Ovary (tissue), 9 donors: ENCODE results near the gene RNFT2. TPM values are rescaled to one million over a fixed set of nuclear protein-coding genes. Genes with fewer than 3 reads are reported as not detected.

Experiments
- DNase-seq, 5 donors: peaks; one replicate each; pipeline ENCODE4 v3.0.0-alpha.2; 2019 to 2020
- H3K27ac ChIP-seq, 2 donors: fragments of 200-600 bp; one replicate each; pipeline versions ENCODE4 v1.5.1 to v1.8.0; 2019 to 2022
- H3K27me3 ChIP-seq: fragments of 200-600 bp; one replicate; pipeline ENCODE4 v1.8.0; 2022
- H3K36me3 ChIP-seq: fragments of 200-600 bp; sonication (generic); one replicate; pipeline ENCODE4 v1.5.1; 2019
- H3K4me1 ChIP-seq: one replicate; pipeline ENCODE4 v1.8.1; 2013; ENCODE audit warnings: mild to moderate bottlenecking, moderate library complexity; ENCODE audit not compliant: insufficient read depth
- H3K4me3 ChIP-seq: fragments of 200-600 bp; sonication (generic); one replicate; pipeline ENCODE4 v1.5.1; 2017
- H3K9me3 ChIP-seq, 2 donors: fragments of 200-600 bp in 1 of 2; sonication (generic) in 1 of 2; one replicate each; pipeline versions ENCODE4 v1.5.1 to v1.8.1; 2013 to 2019; ENCODE audit warnings: mild to moderate bottlenecking in 1 of 2, moderate library complexity in 1 of 2
- EP300 ChIP-seq: sonication (generic); formaldehyde crosslinking; IDR thresholded peaks from one replicate; pipeline ENCODE4 v1.6.1; 2017; ENCODE audit warnings: antibody characterized with exemption
- POLR2A ChIP-seq: fragments of 450-650 bp; IDR thresholded peaks from one replicate; pipeline ENCODE4 v1.6.1; 2017; ENCODE audit warnings: antibody characterized with exemption, mild to moderate bottlenecking, moderate library complexity
- WGBS, 3 donors: extraction: QIAGEN DNeasy Blood & Tissue Kit in 1 of 3; methylation state at CpG; one replicate each; pipeline versions ENCODE4 v1.1.5 to v1.1.7; 2013 to 2017; 5-methylcytosine and 5-hydroxymethylcytosine counted together
- intact Hi-C, 4 donors: fragments of 100-400 bp; cut with DNase I; formaldehyde crosslinking; loops; one replicate each; pipeline versions ENCODE4 v1.11.0 to v1.15.1; 2022 to 2023
- polyA plus RNA-seq, 2 donors: library from polyadenylated mRNA; stranded (reverse); fragments of 200-250 nt in 1 of 2; fragments of 350-450 nt in 1 of 2; fragmentation: Illumina TruSeq in 1 of 2; extraction: RNeasy Lipid Tissue Mini Kit (QIAGEN cat#74804) in 1 of 2; gene quantifications; one replicate each; pipeline ENCODE4 v1.2.3, GENCODE V29; 2013 to 2014
- total RNA-seq, 7 donors: library from RNA; depleted of rRNA in 2 of 7; stranded (reverse); fragments of >200 nt in 2 of 7; fragmentation: NEBNext Ultra II Directional in 3 of 7; extraction: Animal tissue kit (Norgen Biotek cat#: 25700) in 3 of 7; gene quantifications; one replicate each; pipeline versions ENCODE4 v1.1.0 to v1.2.4, GENCODE V29; 2016 to 2023
- TF ChIP-seq, protein P1 (sequence below), 3 donors: fragments of 450-650 bp in 2 of 3; fragments of 200-600 bp in 1 of 3; IDR thresholded peaks; one replicate each; pipeline versions ENCODE4 v1.5.1 to v1.8.0; 2016 to 2022; ENCODE audit warnings: antibody characterized with exemption in 3 of 3, mild to moderate bottlenecking in 1 of 3
- donor health status: DM: no; HTN: no; CAD: no; lungs with moderate emphysema.
- donor health status: DM: no; HTN: no; CAD: no.
- donor health status: Bipolar disorder and iron deficiency.
- donor health status: DM: yes; HTN: yes; CAD: no.
- donor health status: DM: no; HTN: no; CAD: no.
- donor health status: DM: yes; HTN: yes; CAD: no.

Gene RNFT2
- total and polyA plus RNA-seq, 9 donors = 0.72 to 4.3 (median 2.4) TPM

DNA sequence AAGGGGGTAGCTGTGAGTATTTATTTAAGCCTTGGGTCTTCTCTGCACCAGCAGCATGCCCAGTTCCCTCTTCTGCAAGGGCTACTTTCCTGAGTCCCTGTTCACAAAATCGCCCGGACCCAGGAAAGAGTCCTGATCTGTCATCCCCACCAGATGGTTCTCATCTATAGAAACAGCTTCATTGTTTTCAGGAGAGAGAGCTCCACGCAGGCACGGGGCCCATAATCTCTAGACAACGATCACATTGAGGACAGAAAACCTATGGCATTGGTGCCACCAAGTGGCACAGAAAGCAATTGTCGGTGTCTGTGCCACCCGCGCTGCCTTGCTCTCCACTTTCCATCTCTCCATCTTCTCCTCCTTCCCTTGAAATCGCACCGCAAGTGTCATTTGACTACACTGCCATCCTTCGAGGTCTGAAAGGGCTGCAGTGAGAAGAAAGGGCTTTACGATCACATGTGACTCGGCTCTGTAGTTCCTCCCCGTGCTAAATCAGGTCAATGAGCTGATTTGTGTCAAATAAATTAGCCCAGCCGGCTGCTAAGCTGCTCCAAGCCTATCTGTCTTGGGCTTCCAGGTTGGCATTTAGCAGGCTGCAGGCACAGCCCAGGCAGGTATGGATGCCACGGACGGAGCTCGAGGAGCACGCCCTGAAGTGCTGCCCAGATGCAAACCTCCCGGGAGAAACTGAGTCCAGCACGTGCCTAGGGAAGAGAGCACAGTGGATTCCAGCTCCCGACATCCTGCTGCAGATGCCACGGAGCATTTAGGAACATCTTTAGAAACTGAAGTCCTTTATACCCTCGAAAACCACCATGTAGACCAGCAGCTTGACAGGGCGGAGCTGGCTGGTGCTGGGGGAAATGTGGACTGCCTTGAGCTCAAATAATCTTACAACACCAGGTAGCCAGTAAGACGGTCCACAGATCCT lies 29.0 kb upstream of the RNFT2 start:
- TF ChIP-seq, protein P1, sequence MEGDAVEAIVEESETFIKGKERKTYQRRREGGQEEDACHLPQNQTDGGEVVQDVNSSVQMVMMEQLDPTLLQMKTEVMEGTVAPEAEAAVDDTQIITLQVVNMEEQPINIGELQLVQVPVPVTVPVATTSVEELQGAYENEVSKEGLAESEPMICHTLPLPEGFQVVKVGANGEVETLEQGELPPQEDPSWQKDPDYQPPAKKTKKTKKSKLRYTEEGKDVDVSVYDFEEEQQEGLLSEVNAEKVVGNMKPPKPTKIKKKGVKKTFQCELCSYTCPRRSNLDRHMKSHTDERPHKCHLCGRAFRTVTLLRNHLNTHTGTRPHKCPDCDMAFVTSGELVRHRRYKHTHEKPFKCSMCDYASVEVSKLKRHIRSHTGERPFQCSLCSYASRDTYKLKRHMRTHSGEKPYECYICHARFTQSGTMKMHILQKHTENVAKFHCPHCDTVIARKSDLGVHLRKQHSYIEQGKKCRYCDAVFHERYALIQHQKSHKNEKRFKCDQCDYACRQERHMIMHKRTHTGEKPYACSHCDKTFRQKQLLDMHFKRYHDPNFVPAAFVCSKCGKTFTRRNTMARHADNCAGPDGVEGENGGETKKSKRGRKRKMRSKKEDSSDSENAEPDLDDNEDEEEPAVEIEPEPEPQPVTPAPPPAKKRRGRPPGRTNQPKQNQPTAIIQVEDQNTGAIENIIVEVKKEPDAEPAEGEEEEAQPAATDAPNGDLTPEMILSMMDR (IDR thresholded peaks at IDR 0.05) = peak in 1 of 3 donors; percentile 36
- TF ChIP-seq POLR2A = no peak
- Histone ChIP-seq H3K4me3 (no peak overlapping the region), H3K4me1 (peaks cover 6% of the 10 kb centered on the region), H3K36me3 (no peaks in the 10 kb centered on the region), H3K9me3 (no peaks in the 10 kb centered on the region), H3K27ac (no peak overlapping the region), H3K27me3 (no peaks in the 10 kb centered on the region)
- WGBS, 3 donors = 7 to 18% (median 11%) methylated on average over 23 to 26 of the region's 26 CpGs
- DNase-seq = peak; percentile 44 to 70 (median 64)
- intact Hi-C loops = no loop called here

DNA sequence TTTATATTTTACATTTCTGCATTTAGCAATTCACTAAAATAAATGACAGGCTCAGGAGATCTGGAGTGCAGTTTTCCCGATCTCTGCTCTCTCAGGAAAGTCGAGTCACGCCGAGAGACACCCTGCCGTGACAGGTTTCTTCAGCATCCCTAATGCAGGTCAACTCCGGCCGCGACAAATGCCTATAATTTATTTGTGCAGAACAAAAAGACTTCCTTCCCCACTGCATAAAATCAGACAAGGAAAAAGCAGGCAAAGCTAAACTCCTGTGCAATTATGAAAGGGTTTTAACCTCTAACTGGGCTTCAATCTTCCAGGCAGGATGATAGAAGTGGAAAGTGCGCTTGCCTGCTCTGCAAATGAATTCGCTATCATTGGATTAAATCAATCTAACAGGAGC lies 28.3 kb upstream of the RNFT2 start:
- TF ChIP-seq, protein P1 (IDR thresholded peaks at IDR 0.05) = no peak
- TF ChIP-seq EP300 (no peak), POLR2A (no peak)

DNA sequence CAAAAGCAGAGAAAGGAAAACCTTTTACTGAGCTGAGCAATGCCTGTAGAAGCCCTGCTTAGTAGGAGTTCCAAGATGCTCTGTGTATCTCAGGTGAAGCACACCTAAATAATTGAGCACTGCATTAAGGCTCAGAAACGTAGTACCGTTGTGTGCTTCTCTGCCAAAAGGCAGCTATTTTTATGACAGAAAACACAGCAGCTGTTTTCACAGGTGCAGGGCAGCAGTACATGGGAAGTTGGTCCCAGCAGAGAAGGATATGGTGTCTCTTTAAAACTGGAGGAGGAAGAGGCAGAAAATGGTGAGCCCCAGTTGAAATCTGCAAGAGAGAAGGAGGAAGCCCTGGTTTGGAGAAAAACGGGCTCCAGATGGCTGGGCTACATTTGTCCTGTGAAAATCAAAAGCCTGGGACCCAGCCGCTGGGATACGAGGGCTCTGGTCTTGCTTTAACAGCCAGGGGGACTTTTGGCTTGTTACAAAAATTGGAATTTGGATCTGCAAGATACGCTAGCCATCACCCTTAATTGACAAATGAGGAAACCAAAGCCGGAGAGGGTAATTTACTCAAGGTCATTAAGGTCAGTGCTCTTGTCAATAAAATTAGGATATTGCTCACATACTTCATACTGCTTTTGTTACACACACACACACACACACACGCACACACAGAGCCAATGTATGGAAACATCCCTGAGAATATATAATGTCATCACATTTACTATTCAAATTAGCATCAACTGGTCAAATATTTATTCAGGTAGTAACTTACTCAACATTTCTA lies 27.6 kb upstream of the RNFT2 start:
- H3K27me3 ChIP-seq = no peaks in the 10 kb centered on the region
- 38 to 54% (median 47%) methylated on average over 8 of the region's 8 CpGs for WGBS, 3 donors
- no peak for TF ChIP-seq EP300
- no peak for TF ChIP-seq POLR2A
- TF ChIP-seq, protein P1 (IDR thresholded peaks at IDR 0.05) = no peak
- H3K36me3 ChIP-seq = no peaks in the 10 kb centered on the region
- peaks cover 6% of the 10 kb centered on the region for H3K4me1 ChIP-seq
- DNase-seq = no peak
- no peak overlapping the region for H3K27ac ChIP-seq
- no peaks in the 10 kb centered on the region for H3K9me3 ChIP-seq
- no peak overlapping the region for H3K4me3 ChIP-seq
- intact Hi-C loops = no loop called here

More for the DNA sequence above, 28.3 kb upstream of the RNFT2 start:
- no peak for DNase-seq
- 39 to 53% (median 50%) methylated on average over 10 of the region's 10 CpGs for WGBS, 3 donors
- Histone ChIP-seq H3K27me3 (no peaks in the 10 kb centered on the region), H3K4me3 (no peak overlapping the region), H3K36me3 (no peaks in the 10 kb centered on the region), H3K27ac (no peak overlapping the region), H3K9me3 (no peaks in the 10 kb centered on the region), H3K4me1 (peaks cover 6% of the 10 kb centered on the region)
- intact Hi-C loops = no loop called here

DNA sequence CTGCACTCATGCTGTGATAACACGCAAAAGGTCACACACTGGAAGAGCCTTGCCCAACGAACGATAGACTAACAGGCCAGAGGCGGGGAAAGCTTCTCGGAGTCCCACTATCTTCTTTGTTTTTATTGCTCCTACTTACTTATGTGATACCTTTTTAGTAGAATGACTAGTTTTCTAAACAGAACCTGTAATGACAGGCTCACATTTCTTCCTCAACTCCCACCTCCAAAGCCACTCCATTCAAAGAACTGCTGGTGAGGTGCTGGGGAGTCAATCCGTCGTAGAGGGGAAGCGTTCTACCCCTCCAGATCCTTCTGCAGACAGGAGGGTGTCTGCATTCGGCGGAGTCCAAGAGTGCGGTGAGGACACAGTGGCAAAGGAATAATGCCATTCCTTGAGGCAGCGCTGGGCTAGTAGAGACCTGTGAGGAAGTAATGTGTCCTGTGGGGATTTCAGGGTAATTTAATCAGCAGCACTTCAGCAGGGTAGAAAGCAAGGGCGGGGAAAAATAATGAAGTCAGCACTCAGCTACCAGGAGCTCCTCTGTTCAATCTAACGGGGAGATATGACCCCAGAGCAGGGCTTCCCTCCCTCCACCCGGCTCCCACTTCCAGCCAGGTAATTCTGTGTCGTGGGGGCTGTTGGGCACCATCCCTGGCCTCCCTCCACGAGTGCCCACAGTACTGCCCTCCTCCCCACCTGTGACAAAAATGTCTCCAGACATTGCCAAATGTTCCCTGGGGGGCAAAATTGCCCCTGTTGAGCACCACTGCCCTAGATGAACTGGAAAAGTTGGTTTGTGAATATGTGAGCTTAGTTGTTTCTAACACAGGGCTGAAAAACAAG lies 25.4 kb upstream of the RNFT2 start:
- no peak overlapping the region for H3K4me3 ChIP-seq
- H3K36me3 ChIP-seq = no peaks in the 10 kb centered on the region
- H3K27ac ChIP-seq = no peak overlapping the region
- peaks cover 8% of the 10 kb centered on the region for H3K4me1 ChIP-seq
- H3K9me3 ChIP-seq = no peaks in the 10 kb centered on the region
- H3K27me3 ChIP-seq = no peaks in the 10 kb centered on the region
- no peak for DNase-seq
- WGBS, 3 donors = 83 to 92% (median 86%) methylated on average over 17 of the region's 17 CpGs
- TF ChIP-seq POLR2A (no peak), EP300 (no peak)
- TF ChIP-seq, protein P1 (IDR thresholded peaks at IDR 0.05) = no peak
- intact Hi-C loops = no loop called here
